ENCODE results near the gene APOA5. TPM values are rescaled to one million over a fixed set of nuclear protein-coding genes. Genes with fewer than 3 reads are reported as not detected.
A peak's percentile ranks its signal among the peaks of the same experiment; 100 is the strongest.

APOA5 gene
- total and polyA plus RNA-seq, 2 of the 8 experiments (the other 6 are each of a cell fraction or from before 2014, with no cell fraction given): 0.08 to 0.15 TPM

GRCh38 chr11:116837231-116838091, 45.8 kb upstream of the APOA5 start, which contains the start of gene APOA1:
Gene APOA1, minus strand, starts transcription at chr11:116837622. Its CDS starts 235 bp downstream, at chr11:116837387.
- no peaks in the 10 kb centered on the region for H3K79me2 ChIP-seq (ENCODE audit: control insufficient read depth in 1 of 2, insufficient read depth in 2 of 2, low read length in 2 of 2)
- no peak for DNase-seq (ENCODE audit: low read depth in 1 of 2, low spot score in 2 of 2)
- H3K4me3 ChIP-seq (ENCODE audit: extremely low read depth in 1 of 4, insufficient read depth in 2 of 4, low read depth in 3 of 4, low read length in 4 of 4): no peak within 1 kb of the TSS
- POLR2A ChIA-PET (ENCODE audit: partially characterized antibody): interaction anchor here (0.9 to 2.4 kb wide), 4 partner anchors 8 to 307 kb away, joined by 3 to 14 read pairs (median 4); partner anchors contain the start of genes PAFAH1B2 and ZPR1
- no peak within 1 kb of the TSS for H3K56ac ChIP-seq (replicated peaks; ENCODE audit: insufficient read length, low read depth, low read length)
- H3K9me3 ChIP-seq (ENCODE audit: insufficient read depth in 2 of 2, low read depth in 1 of 2, low read length in 1 of 2): no peaks in the 10 kb centered on the region
- no peak within 1 kb of the TSS for H3K23ac ChIP-seq (ENCODE audit: insufficient read length)
- H3K4ac ChIP-seq (replicated peaks; ENCODE audit: insufficient read length, low read depth, low read length): peak within 1 kb of the TSS; percentile 32
- H3K14ac ChIP-seq (ENCODE audit: insufficient read length): no peak within 1 kb of the TSS
- no peak within 1 kb of the TSS for H3K27ac ChIP-seq (ENCODE audit: low read depth, low read length)
- H3K27me3 ChIP-seq (replicated peaks in 1 of 4; ENCODE audit: control insufficient read depth in 3 of 4, extremely low read depth in 1 of 4, insufficient read depth in 3 of 4, low read length in 3 of 4): peaks cover 0 to 7% (median 5%) of the 10 kb centered on the region in 4 experiments; a peak in 3 of 7 replicates
- H3K36me3 ChIP-seq (ENCODE audit: control insufficient read depth in 2 of 4, insufficient read depth in 4 of 4, low read length in 3 of 4): no peaks in the 10 kb centered on the region; a peak in 1 of 8 replicates
- no peak within 1 kb of the TSS for H3K9ac ChIP-seq (replicated peaks in 1 of 4; ENCODE audit: extremely low read depth in 1 of 4, low read depth in 3 of 4, low read length in 3 of 4)
- H2BK12ac ChIP-seq (ENCODE audit: low read depth, low read length): peak within 1 kb of the TSS; percentile 53; the same call in 1 of the 2 replicates
- H2AK5ac ChIP-seq (ENCODE audit: low read depth, low read length): no peak within 1 kb of the TSS
- no peak within 1 kb of the TSS for H2BK15ac ChIP-seq (ENCODE audit: low read length)
- H2BK120ac ChIP-seq (replicated peaks; ENCODE audit: low read depth, low read length): no peak within 1 kb of the TSS
- H3K23me2 ChIP-seq (ENCODE audit: low read depth, low read length): peaks cover 3% of the 10 kb centered on the region; the same call in 1 of the 2 replicates
- H4K20me1 ChIP-seq (replicated peaks in 1 of 2; ENCODE audit: control insufficient read depth in 1 of 2, insufficient read depth in 2 of 2, low read length in 2 of 2): no peaks in the 10 kb centered on the region
- H2BK5ac ChIP-seq (ENCODE audit: low read depth, low read length): no peak within 1 kb of the TSS
- TF ChIP-seq TBP (IDR thresholded peaks at IDR 0.05; ENCODE audit: low read depth, low read length) (no peak), TEAD4 (IDR thresholded peaks at IDR 0.05; ENCODE audit: low read depth, low read length) (peak; percentile 74; the same call in 1 of the 2 replicates)
- no peak within 1 kb of the TSS for H3K18ac ChIP-seq (ENCODE audit: extremely low read depth, low read length)
- no peak within 1 kb of the TSS for H4K5ac ChIP-seq (ENCODE audit: insufficient read length, low read depth, low read length)
- H2BK20ac ChIP-seq (ENCODE audit: low read length): no peak within 1 kb of the TSS
- peak within 1 kb of the TSS; percentile 54 for H4K8ac ChIP-seq (ENCODE audit: extremely low read depth, insufficient read depth, low read length)
- no peak for FAIRE-seq
- CTCF ChIA-PET (ENCODE audit: partially characterized antibody): interaction anchor here (0.7 to 12.2 kb wide), 16 partner anchors 11 to 389 kb away, joined by 3 to 237 read pairs (median 8); partner anchors contain the start of genes APOA4, APOA5 and ZPR1
- peak within 1 kb of the TSS in 1 of 2 experiments; percentile 80; a peak in 1 of 4 replicates for H3K4me2 ChIP-seq (ENCODE audit: insufficient read depth in 1 of 2, low read depth in 2 of 2, low read length in 2 of 2)
- H4K91ac ChIP-seq (replicated peaks; ENCODE audit: insufficient read length, low read length): no peak within 1 kb of the TSS
- H3K79me1 ChIP-seq (ENCODE audit: low read depth, low read length): no peaks in the 10 kb centered on the region
- peaks cover 0 to 24% (median 4%) of the 10 kb centered on the region in 4 experiments; a peak in 6 of 7 replicates for H3K4me1 ChIP-seq (replicated peaks in 1 of 4; ENCODE audit: control insufficient read depth in 3 of 4, insufficient read depth in 4 of 4, low read length in 3 of 4)
- WGBS, 2 experiments (ENCODE audit: extremely low coverage in 1 of 2, insufficient coverage in 1 of 2, insufficient read length in 1 of 2, insufficient replicate concordance in 2 of 2, low coverage in 1 of 2, low lambda C conversion rate in 2 of 2, missing lambda C conversion rate in 1 of 2): 86% methylated on average over 14 of the region's 19 CpGs; no CpG with 5 or more reads in 1 of the 2 experiments
- H2AFZ ChIP-seq (ENCODE audit: low read length): no peak within 1 kb of the TSS

Measured in H1 (cell line).